Measurements from ENCODE around the gene MTAP. TPM values are rescaled to one million over a fixed set of nuclear protein-coding genes. Genes with fewer than 3 reads are reported as not detected.

The MTAP gene
- total RNA-seq: 10 to 100 TPM; 14.7 to 26.2 (median 21.4) TPM
- 1 to 10 TPM; 4.9 to 8.3 TPM for polyA plus RNA-seq
- long read RNA-seq, donor 1, full-length matches to known transcripts: 7 of 13 reads
- long read RNA-seq, donor 1, partial matches to known transcripts: 3 of 13 reads
- long read RNA-seq, donor 1, other reads (novel, unspliced or antisense): 3 of 13 reads
- long read RNA-seq, donor 2, full-length matches to known transcripts: 11 of 12 reads
- long read RNA-seq, donor 2, partial matches to known transcripts: 0 of 12 reads
- long read RNA-seq, donor 2, other reads (novel, unspliced or antisense): 1 of 12 reads
- long read RNA-seq, donor 3, full-length matches to known transcripts: 21 of 39 reads
- long read RNA-seq, donor 3, partial matches to known transcripts: 13 of 39 reads
- long read RNA-seq, donor 3, other reads (novel, unspliced or antisense): 5 of 39 reads

DNA sequence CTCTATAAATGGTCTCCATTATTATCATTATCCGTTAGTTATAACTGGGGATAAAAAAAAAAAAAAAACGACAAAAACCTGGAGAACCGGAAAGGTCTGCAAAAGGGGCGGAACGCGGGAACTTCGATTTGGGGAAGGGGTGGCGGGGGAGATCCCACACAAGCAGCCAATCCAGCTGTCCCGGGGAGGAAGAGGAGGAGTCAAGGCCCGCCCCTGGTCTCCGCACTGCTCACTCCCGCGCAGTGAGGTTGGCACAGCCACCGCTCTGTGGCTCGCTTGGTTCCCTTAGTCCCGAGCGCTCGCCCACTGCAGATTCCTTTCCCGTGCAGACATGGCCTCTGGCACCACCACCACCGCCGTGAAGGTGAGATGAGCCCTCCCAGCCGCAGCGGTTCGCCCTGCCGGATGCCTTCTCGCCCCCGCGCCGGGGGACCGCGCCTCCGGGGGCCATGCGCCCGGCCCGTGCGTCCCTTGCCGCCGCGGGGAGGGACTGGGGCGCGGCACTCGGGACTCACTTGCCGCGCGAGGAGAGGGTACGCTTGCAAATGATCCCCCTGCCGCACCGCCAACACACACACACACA, at the start of gene MTAP:
MTAP (plus strand) TSS at position 219 of the 583 bp plus-strand sequence; CDS start at position 332, 113 bp downstream.
- peak within 1 kb of the TSS; percentile 54 to 94 (median 80) for H3K4me3 ChIP-seq
- H3K4me1 ChIP-seq: peaks cover 0 to 46% (median 26%) of the 10 kb centered on the region in 9 donors
- H3K9me3 ChIP-seq: no peaks in the 10 kb centered on the region
- H3K27me3 ChIP-seq: peaks cover 0 to 15% (median 4%) of the 10 kb centered on the region in 7 donors
- WGBS, 2 donors: 1% methylated on average over 35 to 48 of the region's 48 CpGs
- ATAC-seq: peak; percentile 97 to 99 (median 98)
- H3K36me3 ChIP-seq: peaks cover 0 to 6% (median 0%) of the 10 kb centered on the region in 9 donors
- TF ChIP-seq, protein P1, sequence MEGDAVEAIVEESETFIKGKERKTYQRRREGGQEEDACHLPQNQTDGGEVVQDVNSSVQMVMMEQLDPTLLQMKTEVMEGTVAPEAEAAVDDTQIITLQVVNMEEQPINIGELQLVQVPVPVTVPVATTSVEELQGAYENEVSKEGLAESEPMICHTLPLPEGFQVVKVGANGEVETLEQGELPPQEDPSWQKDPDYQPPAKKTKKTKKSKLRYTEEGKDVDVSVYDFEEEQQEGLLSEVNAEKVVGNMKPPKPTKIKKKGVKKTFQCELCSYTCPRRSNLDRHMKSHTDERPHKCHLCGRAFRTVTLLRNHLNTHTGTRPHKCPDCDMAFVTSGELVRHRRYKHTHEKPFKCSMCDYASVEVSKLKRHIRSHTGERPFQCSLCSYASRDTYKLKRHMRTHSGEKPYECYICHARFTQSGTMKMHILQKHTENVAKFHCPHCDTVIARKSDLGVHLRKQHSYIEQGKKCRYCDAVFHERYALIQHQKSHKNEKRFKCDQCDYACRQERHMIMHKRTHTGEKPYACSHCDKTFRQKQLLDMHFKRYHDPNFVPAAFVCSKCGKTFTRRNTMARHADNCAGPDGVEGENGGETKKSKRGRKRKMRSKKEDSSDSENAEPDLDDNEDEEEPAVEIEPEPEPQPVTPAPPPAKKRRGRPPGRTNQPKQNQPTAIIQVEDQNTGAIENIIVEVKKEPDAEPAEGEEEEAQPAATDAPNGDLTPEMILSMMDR (IDR thresholded peaks at IDR 0.05): no peak
- DNase-seq: peak; percentile 90 to 94
- intact Hi-C loops (cut with DNase I): loop anchor here in 4 of 10 donors (5.0 to 10.0 kb wide), 3 partner anchors 192 to 470 kb away; partner anchors contain the start of genes CDKN2A (in 1 of the 4) and CDKN2B-AS1 (in 1 of the 4)
- H3K27ac ChIP-seq: peak within 1 kb of the TSS; percentile 67 to 94 (median 89)

DNA sequence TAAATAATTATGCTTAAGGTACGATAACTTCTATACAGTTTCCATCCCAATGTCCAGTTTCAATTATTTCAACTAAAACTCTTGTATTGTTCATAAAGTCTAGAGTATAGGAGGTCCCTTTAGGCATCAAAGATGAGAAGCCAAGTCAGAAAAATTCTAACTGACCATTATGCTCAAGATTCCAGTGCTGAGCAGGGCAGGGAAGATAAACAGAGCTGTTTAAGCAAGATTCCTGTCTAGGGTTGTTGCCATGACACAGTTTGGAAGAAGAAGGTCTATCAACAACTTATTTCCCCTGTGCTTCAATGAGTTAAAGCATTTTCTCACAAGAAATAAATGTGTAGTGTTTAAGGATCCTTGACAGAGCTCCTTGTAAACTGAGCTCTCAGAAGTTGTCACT, 48.9 kb upstream of the MTAP start:
- H3K9me3 ChIP-seq: no peaks in the 10 kb centered on the region
- DNase-seq (no peak), ATAC-seq (no peak)
- peaks cover 0 to 33% (median 9%) of the 10 kb centered on the region in 7 donors for H3K27me3 ChIP-seq
- H3K36me3 ChIP-seq: no peaks in the 10 kb centered on the region
- no peak overlapping the region for H3K27ac ChIP-seq
- intact Hi-C loops (cut with DNase I): no loop called here
- TF ChIP-seq, protein P1 (IDR thresholded peaks at IDR 0.05): no peak
- no peak overlapping the region for H3K4me3 ChIP-seq
- no peaks in the 10 kb centered on the region for H3K4me1 ChIP-seq
- 85 to 91% methylated on average over 1 of the region's 1 CpG for WGBS, 2 donors

DNA sequence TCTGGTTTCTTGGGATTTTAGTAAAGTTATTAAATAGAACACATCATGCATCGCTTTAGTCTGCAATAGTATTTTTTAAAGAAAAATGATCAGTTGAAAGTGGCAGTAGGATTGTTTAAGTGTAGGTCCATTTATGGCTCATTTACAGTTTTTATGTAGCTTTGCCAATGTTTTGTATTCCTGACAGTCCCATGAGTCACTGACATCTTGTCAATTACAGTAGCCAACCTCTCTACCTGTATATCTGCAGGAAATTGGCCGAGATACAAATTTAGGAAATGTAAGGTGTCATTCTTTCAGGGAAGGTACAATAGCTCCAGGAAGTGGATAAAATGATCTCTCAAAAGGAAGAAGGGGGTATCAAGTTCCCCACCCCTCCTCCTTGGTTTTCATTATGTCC, 47.7 kb upstream of the MTAP start:
- Histone ChIP-seq H3K4me1 (no peaks in the 10 kb centered on the region), H3K36me3 (no peaks in the 10 kb centered on the region), H3K27ac (no peak overlapping the region), H3K4me3 (no peak overlapping the region), H3K27me3 (peaks cover 0 to 31% (median 9%) of the 10 kb centered on the region in 7 donors), H3K9me3 (no peaks in the 10 kb centered on the region)
- DNase-seq (no peak), ATAC-seq (no peak)
- TF ChIP-seq, protein P1 (IDR thresholded peaks at IDR 0.05): no peak
- intact Hi-C loops (cut with DNase I): no loop called here
- 65 to 71% methylated on average over 2 of the region's 2 CpGs for WGBS, 2 donors

DNA sequence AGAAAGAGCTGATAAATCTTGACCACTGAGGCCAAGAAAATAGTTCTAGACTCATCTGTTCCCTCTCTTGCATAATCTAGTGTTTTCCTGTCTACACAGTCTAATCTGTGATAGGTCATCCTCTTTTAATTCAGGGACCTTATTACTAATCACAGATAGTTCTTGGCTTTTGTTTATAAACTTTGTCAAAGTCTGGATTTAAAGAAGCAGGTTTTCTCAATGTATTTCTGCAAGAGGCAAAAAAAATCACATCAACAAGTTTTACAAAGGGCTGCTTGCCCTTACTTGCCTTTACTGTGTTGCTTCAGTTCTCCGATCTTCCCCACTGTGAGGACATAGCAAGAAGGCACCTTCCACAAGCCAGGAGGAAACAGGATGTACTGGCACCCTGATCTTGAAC, 43.9 kb upstream of the MTAP start:
- no peaks in the 10 kb centered on the region for H3K9me3 ChIP-seq
- no peaks in the 10 kb centered on the region for H3K4me1 ChIP-seq
- TF ChIP-seq, protein P1 (IDR thresholded peaks at IDR 0.05): no peak
- intact Hi-C loops (cut with DNase I): no loop called here
- H3K4me3 ChIP-seq: no peak overlapping the region
- peaks cover 0 to 37% (median 9%) of the 10 kb centered on the region in 7 donors for H3K27me3 ChIP-seq
- DNase-seq (no peak), ATAC-seq (no peak)
- no peaks in the 10 kb centered on the region for H3K36me3 ChIP-seq
- 67 to 89% methylated on average over 1 of the region's 1 CpG for WGBS, 2 donors
- H3K27ac ChIP-seq: no peak overlapping the region
